K562 (cell line): ENCODE data around the gene CFAP251. TPM values are rescaled to one million over a fixed set of nuclear protein-coding genes. Genes with fewer than 3 reads are reported as not detected.

Source experiments
- CBX1 ChIP-seq: sonication (generic); IDR thresholded peaks from 2 replicates; pipeline ENCODE4 v1.6.1; 2016; ENCODE audit warnings: antibody characterized with exemption, low read depth, mild to moderate bottlenecking
- FOS ChIP-seq: IDR thresholded peaks from 3 replicates; pipeline ENCODE4 v1.6.1; 2011; ENCODE audit not compliant: insufficient read length; ENCODE audit errors: extremely low read depth
- FOXM1 ChIP-seq, 2 experiments: fragments of 450-650 bp in 1 of 2; sonication (generic) in 1 of 2; formaldehyde crosslinking in 1 of 2; IDR thresholded peaks; 2 replicates each; pipeline versions ENCODE4 v1.6.1 to v1.9.0; 2017 to 2022; ENCODE audit warnings: low read depth in 2 of 2, mild to moderate bottlenecking in 2 of 2, missing genetic modification reagents in 1 of 2, moderate library complexity in 1 of 2
- HDAC2 ChIP-seq: fragments of 450-650 bp; IDR thresholded peaks from 2 replicates; pipeline ENCODE4 v1.6.1; 2016; ENCODE audit warnings: mild to moderate bottlenecking
- KAT8 ChIP-seq: fragments of 450-650 bp; IDR thresholded peaks from 2 replicates; pipeline ENCODE4 v1.6.1; 2016; ENCODE audit warnings: low read depth, mild to moderate bottlenecking
- POLR3G ChIP-seq: IDR thresholded peaks from 2 replicates; pipeline ENCODE4 v1.6.1; 2011; ENCODE audit not compliant: insufficient read length, insufficient replicate concordance; ENCODE audit errors: extremely low read depth
- RAD21 ChIP-seq, 2 experiments: fragments of 250-450 bp in 1 of 2; fragments of 450-650 bp in 1 of 2; sonication (Bioruptor Pico) in 1 of 2; formaldehyde crosslinking in 1 of 2; IDR thresholded peaks in 1 of 2; conservative IDR thresholded peaks in 1 of 2; 2 replicates each; pipeline versions ENCODE4 v1.4.0 to v1.8.0; 2020 to 2022; ENCODE audit warnings: mild to moderate bottlenecking in 2 of 2, moderate library complexity in 1 of 2
- RAD51 ChIP-seq: fragments of 450-650 bp; IDR thresholded peaks from 2 replicates; pipeline ENCODE4 v1.7.1; 2016; ENCODE audit warnings: low read depth, mild to moderate bottlenecking, borderline replicate concordance
- RFX1 ChIP-seq: fragments of 450-650 bp; IDR thresholded peaks from 2 replicates; pipeline ENCODE4 v1.6.1; 2016; ENCODE audit warnings: mild to moderate bottlenecking, moderate library complexity
- SMC3 ChIP-seq: conservative IDR thresholded peaks from 2 replicates; pipeline ENCODE4 v1.6.1; 2011; ENCODE audit warnings: low read depth, low read length, improper control_type of control experiment; ENCODE audit not compliant: insufficient read depth
- STAG1 ChIP-seq: sonication (generic); formaldehyde crosslinking; IDR thresholded peaks from 2 replicates; pipeline ENCODE4 v1.5.0; 2020; ENCODE audit warnings: missing genetic modification reagents, borderline replicate concordance
- SUPT5H ChIP-seq: fragments of 450-650 bp; IDR thresholded peaks from 2 replicates; pipeline ENCODE4 v1.6.1; 2016
- ZC3H8 ChIP-seq: fragments of 450-650 bp; IDR thresholded peaks from 2 replicates; pipeline ENCODE4 v1.6.1; 2017
- ZKSCAN3 ChIP-seq: fragments of 250-450 bp; sonication (Bioruptor Pico); IDR thresholded peaks from 2 replicates; pipeline ENCODE4 v1.4.0; 2020
- ZNF134 ChIP-seq: fragments of 250-450 bp; sonication (Bioruptor Pico); conservative IDR thresholded peaks from 2 replicates; pipeline ENCODE4 v1.4.0; 2020
- ZNF274 ChIP-seq: IDR thresholded peaks from 2 replicates; pipeline ENCODE4 v1.6.1; 2011; ENCODE audit warnings: low read depth, mild to moderate bottlenecking, low read length, moderate library complexity, borderline replicate concordance
- ZNF436 ChIP-seq: fragments of 250-450, 450-650 bp; sonication (Bioruptor Pico); formaldehyde crosslinking; IDR thresholded peaks from 2 replicates; pipeline ENCODE4 v1.7.0; 2020; ENCODE audit warnings: mild to moderate bottlenecking
- polyA plus RNA-seq, 8 experiments: library from polyadenylated mRNA; depleted of rRNA in 4 of 8; stranded (reverse) in 5 of 8; unstranded in 3 of 8; fragments of >200 nt; fragmentation: Nextera tagmentation in 2 of 8; fragmentation: Illumina TruSeq in 1 of 8; extraction: Ambion mirVana in 2 of 8; extraction: Trizol in 1 of 8; gene quantifications; 2 replicates each; pipeline versions ENCODE4 v1.2.1 to v1.2.3, GENCODE V29; 2011 to 2014; ENCODE audit warnings: inconsistent platforms in 1 of 8, missing spikeins in 1 of 8
- total RNA-seq, 7 experiments: library from RNA; depleted of rRNA in 6 of 7; stranded (reverse); fragments of >200 nt in 6 of 7; fragmentation: Illumina TruSeq in 2 of 7; extraction: Trizol in 2 of 7; gene quantifications; 2 replicates each; pipeline versions ENCODE4 v1.2.1 to v1.2.3, GENCODE V29; 2011 to 2021; ENCODE audit warnings: low replicate concordance in 1 of 7
- TF ChIP-seq, protein P1 (sequence below): sonication (generic); formaldehyde crosslinking; IDR thresholded peaks from 2 replicates; pipeline ENCODE4 v1.8.0; 2022; ENCODE audit warnings: missing genetic modification reagents, mild to moderate bottlenecking, borderline replicate concordance
- TF ChIP-seq, protein P2 (sequence below): fragments of 200-800 bp; sonication (Bioruptor generic); IDR thresholded peaks from 2 replicates; pipeline ENCODE4 v1.6.1; 2017; ENCODE audit warnings: missing genetic modification characterization, missing compliant biosample characterization
- TF ChIP-seq, protein P3 (sequence below): conservative IDR thresholded peaks from 2 replicates; pipeline ENCODE4 v1.6.1; 2011; ENCODE audit warnings: low read depth, mild to moderate bottlenecking, low read length; ENCODE audit not compliant: control insufficient read depth
- TF ChIP-seq, protein P4 (sequence below): sonication (generic); formaldehyde crosslinking; IDR thresholded peaks from 2 replicates; pipeline ENCODE4 v1.8.0; 2022; ENCODE audit warnings: missing genetic modification reagents, mild to moderate bottlenecking, borderline replicate concordance

The CFAP251 gene
- total and polyA plus RNA-seq, 9 of the 15 experiments (the other 6 are each of a cell fraction or from before 2014, with no cell fraction given), result 16.6 to 31.0 (median 19.1) TPM

DNA sequence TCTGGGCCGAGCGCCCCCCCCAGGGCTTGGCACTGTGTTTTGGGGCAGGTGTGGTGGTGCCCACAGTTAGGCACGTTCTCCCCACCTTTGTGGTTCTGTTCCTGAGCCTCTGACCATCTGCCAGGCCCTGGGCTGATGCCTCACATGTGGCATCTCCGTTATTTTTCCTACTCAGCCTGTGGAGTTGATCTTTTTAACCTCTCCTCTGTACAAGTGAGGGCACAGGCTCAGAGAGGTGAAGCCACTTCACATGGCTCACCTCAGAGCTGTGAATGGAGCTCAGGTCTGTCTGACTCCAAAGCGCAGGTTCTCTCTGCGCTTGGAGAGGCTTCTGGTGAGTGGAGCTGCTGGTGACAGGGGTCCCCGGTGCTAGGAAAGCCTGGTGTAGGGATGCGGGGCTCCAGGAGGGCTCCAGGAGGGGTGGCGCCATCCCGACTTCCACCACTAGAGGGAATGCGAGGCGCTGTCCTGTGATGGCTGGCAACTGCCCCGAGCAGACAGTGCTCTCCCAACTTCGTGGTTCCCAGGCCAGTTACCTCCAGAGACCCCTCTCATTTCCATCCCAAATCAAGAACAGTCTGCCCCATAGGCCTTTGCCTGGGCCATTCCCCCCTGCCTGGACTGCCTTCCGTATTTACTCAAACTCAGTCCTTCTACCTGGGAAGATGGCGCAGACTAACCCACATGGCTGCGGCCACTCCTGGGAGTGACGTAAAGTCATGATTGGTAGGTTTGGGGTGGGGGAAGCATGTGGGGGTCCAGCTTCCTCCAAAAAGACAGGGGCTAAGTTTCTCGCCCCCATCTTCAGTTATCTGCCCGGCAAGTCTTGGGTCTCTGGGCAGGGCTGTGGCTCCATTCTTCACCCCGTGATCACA, 113.2 kb downstream of the CFAP251 start (continued):
- TF ChIP-seq FOXM1 (IDR thresholded peaks at IDR 0.05; ENCODE audit: low read depth), result no peak
- no peak for TF ChIP-seq FOXM1 (CRISPR knock-in tag; IDR thresholded peaks at IDR 0.05; ENCODE audit: low read depth)
- no peak for TF ChIP-seq ZNF274
- TF ChIP-seq RFX1, result no peak
- no peak for TF ChIP-seq FOS
- no peak for TF ChIP-seq HDAC2
- TF ChIP-seq RAD51, result no peak
- TF ChIP-seq, protein P1, sequence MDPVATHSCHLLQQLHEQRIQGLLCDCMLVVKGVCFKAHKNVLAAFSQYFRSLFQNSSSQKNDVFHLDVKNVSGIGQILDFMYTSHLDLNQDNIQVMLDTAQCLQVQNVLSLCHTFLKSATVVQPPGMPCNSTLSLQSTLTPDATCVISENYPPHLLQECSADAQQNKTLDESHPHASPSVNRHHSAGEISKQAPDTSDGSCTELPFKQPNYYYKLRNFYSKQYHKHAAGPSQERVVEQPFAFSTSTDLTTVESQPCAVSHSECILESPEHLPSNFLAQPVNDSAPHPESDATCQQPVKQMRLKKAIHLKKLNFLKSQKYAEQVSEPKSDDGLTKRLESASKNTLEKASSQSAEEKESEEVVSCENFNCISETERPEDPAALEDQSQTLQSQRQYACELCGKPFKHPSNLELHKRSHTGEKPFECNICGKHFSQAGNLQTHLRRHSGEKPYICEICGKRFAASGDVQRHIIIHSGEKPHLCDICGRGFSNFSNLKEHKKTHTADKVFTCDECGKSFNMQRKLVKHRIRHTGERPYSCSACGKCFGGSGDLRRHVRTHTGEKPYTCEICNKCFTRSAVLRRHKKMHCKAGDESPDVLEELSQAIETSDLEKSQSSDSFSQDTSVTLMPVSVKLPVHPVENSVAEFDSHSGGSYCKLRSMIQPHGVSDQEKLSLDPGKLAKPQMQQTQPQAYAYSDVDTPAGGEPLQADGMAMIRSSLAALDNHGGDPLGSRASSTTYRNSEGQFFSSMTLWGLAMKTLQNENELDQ (CRISPR knock-in tag), result no peak
- TF ChIP-seq POLR3G, result no peak
- TF ChIP-seq ZKSCAN3, result no peak
- TF ChIP-seq RAD21 (CRISPR knock-in tag; conservative IDR thresholded peaks at IDR 0.05 in 1 of 2, IDR thresholded peaks at IDR 0.05 in 1 of 2), result peak in 1 of 2 experiments; percentile 52; a peak in 2 of 4 replicates
- no peak for TF ChIP-seq ZNF436 (CRISPR knock-in tag)
- TF ChIP-seq SMC3, result peak; percentile 45; the same call in 1 of the 2 replicates
- TF ChIP-seq, protein P2, sequence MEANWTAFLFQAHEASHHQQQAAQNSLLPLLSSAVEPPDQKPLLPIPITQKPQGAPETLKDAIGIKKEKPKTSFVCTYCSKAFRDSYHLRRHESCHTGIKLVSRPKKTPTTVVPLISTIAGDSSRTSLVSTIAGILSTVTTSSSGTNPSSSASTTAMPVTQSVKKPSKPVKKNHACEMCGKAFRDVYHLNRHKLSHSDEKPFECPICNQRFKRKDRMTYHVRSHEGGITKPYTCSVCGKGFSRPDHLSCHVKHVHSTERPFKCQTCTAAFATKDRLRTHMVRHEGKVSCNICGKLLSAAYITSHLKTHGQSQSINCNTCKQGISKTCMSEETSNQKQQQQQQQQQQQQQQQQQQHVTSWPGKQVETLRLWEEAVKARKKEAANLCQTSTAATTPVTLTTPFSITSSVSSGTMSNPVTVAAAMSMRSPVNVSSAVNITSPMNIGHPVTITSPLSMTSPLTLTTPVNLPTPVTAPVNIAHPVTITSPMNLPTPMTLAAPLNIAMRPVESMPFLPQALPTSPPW (CRISPR knock-in tag), result no peak
- TF ChIP-seq, protein P3, sequence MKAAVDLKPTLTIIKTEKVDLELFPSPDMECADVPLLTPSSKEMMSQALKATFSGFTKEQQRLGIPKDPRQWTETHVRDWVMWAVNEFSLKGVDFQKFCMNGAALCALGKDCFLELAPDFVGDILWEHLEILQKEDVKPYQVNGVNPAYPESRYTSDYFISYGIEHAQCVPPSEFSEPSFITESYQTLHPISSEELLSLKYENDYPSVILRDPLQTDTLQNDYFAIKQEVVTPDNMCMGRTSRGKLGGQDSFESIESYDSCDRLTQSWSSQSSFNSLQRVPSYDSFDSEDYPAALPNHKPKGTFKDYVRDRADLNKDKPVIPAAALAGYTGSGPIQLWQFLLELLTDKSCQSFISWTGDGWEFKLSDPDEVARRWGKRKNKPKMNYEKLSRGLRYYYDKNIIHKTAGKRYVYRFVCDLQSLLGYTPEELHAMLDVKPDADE, result no peak
- no peak for TF ChIP-seq SUPT5H
- TF ChIP-seq, protein P4, sequence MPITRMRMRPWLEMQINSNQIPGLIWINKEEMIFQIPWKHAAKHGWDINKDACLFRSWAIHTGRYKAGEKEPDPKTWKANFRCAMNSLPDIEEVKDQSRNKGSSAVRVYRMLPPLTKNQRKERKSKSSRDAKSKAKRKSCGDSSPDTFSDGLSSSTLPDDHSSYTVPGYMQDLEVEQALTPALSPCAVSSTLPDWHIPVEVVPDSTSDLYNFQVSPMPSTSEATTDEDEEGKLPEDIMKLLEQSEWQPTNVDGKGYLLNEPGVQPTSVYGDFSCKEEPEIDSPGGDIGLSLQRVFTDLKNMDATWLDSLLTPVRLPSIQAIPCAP (CRISPR knock-in tag), result no peak
- no peak for TF ChIP-seq KAT8
- peak; percentile 57 for TF ChIP-seq STAG1 (CRISPR knock-in tag)
- no peak for TF ChIP-seq ZNF134 (CRISPR knock-in tag)
- TF ChIP-seq CBX1, result no peak
- no peak for TF ChIP-seq ZC3H8
